Suprapubic skin (tissue), 3 donors: Measurements from ENCODE around the gene RBM47.
"Not testable (repeated sequence)": the region's sequence is repeated elsewhere in the genome, so short reads cannot be mapped to it uniquely, and the experiment has no call there.

Source experiments
- POLR2A ChIP-seq, 2 donors: fragments of 450-650 bp; IDR thresholded peaks; one replicate each; pipeline ENCODE4 v1.6.1; 2017; ENCODE audit warnings: antibody characterized with exemption in 2 of 2, mild to moderate bottlenecking in 2 of 2, moderate library complexity in 2 of 2
- TF ChIP-seq, protein P1 (sequence below), 2 donors: fragments of 200-600 bp in 1 of 2; fragments of 450-650 bp in 1 of 2; sonication (generic) in 1 of 2; IDR thresholded peaks; one replicate each; pipeline ENCODE4 v1.5.1; 2016 to 2019; ENCODE audit warnings: antibody characterized with exemption in 2 of 2, mild to moderate bottlenecking in 1 of 2, moderate library complexity in 1 of 2

DNA sequence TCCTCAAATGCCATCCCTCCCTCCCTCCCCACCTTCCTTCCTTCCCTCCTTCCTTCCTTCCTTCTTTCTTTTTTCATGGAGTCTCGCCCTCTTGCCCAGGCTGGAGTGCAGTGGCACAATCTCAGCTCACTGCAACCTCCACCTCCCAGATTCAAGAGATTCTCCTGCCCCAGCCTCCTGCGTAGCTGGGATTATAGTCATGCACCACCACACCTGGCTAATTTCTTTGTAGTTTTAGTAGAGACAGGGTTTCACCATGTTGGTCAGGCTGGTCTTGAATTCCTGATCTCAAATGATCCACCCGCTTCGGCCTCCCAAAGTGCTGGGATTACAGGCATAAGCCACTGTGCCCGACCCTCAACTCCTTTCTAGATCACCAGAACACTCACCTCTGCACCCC lies 112.6 kb downstream of the RBM47 start:
- TF ChIP-seq, protein P1, sequence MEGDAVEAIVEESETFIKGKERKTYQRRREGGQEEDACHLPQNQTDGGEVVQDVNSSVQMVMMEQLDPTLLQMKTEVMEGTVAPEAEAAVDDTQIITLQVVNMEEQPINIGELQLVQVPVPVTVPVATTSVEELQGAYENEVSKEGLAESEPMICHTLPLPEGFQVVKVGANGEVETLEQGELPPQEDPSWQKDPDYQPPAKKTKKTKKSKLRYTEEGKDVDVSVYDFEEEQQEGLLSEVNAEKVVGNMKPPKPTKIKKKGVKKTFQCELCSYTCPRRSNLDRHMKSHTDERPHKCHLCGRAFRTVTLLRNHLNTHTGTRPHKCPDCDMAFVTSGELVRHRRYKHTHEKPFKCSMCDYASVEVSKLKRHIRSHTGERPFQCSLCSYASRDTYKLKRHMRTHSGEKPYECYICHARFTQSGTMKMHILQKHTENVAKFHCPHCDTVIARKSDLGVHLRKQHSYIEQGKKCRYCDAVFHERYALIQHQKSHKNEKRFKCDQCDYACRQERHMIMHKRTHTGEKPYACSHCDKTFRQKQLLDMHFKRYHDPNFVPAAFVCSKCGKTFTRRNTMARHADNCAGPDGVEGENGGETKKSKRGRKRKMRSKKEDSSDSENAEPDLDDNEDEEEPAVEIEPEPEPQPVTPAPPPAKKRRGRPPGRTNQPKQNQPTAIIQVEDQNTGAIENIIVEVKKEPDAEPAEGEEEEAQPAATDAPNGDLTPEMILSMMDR (IDR thresholded peaks at IDR 0.05), result not testable (repeated sequence)
- not testable (repeated sequence) for TF ChIP-seq POLR2A (IDR thresholded peaks at IDR 0.05)
